HG03565 (cell line): ENCODE measurements around the gene RRH.

ENCODE experiments used
- ATAC-seq: cut with Tn5 transposase; IDR thresholded peaks from one replicate; pipeline ENCODE4 v1.9.1; 2021; ENCODE audit warnings: mild to moderate bottlenecking, moderate library complexity; ENCODE audit not compliant: unreplicated experiment

RRH gene

DNA sequence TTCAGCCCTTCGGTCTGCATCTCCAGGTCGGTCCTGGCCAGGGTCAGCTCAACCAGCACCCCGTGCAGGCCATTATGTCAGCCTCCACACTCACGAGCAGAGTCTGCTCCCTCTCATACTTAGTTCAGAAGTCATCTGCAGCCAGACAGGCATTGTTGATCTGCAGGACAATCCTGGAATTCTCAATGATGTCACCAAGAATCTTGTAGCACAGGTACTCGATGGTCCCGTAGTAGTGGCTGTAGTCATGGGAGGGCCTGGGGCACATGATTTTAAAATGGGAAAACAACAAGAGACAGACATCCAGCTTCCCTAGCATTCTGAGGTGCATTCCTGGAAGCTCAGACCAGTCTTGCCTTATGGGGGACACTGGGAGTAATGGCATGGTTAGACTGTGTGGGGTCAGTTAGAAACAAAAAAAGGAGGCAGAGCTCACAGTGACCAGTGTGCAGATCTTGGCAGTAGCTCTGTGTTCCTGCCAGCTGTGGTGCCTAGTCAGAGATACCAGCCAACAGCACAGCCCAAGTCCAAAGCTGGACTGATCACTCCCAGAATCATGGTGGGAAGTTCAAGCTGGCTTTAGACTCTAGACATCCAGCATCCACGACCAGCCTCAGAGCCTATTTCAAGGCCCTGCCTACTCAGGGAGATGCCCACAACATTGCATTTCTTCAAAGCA is 52.0 kb downstream of the RRH start:
- ATAC-seq, result no peak

GRCh38 chr4:109886303-109886702 is 58.5 kb downstream of the RRH start:
- no peak for ATAC-seq

DNA sequence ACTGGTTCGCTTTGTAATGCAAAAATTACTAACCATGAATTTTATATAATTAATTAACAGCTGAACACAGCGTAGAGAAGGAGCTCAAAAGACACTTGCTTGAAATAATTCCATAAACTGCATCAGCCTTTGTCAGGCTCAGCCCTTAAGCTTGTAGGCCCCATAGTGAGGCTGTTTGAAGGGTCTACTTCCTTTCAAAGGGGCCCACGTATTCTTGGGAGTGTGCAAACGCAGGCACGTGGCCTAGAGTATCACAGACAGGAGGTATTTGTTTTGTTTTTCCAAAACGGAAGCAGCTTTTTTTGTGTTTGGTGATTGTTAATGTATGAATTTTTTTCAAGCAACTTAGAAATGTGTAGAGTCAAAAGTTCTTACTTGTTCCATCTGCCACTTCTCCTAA is 59.3 kb downstream of the RRH start:
- ATAC-seq, result no peak

DNA sequence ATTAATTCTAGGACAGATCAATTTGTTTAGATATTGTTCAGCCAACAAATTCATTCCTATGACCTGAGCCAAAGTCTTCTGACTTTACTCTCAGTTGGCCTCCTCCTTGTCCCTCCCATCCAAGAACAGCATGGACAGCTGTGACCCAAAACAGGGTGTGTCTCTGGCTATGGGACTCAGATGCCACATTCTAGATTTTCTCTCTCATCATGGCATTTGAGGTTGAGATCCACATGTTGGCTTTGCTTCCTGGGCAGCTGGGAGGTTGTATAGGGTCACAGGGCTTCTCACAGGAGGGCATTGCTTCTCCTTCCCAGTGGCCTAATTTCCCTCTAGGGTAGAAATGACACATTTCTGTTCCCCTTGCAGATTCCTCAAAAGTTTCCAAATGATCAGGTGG is 62.3 kb downstream of the RRH start:
- ATAC-seq, result no peak
